Endothelial cell of umbilical vein (primary cell): Measurements from ENCODE around the gene NELFA. TPM values are rescaled to one million over a fixed set of nuclear protein-coding genes. Genes with fewer than 3 reads are reported as not detected.

Experiments used
- BruUV-seq: library from RNA; stranded (reverse); fragments of 400-500 nt; replicated peaks from 2 replicates; lab custom pipeline; 2021; lab: Mats Ljungman, UMichigan
- CTCF ChIA-PET: fragments of 300-600, 350-600 bp; sonication (Branson Sonifier 250); formaldehyde crosslinking; loops from one replicate; lab custom pipeline; 2021; ENCODE audit warnings: antibody characterized with exemption, inconsistent platforms; lab: Charles Lee
- POLR2A ChIA-PET: fragments of 300-600, 350-600 bp; sonication (Branson Sonifier 250); formaldehyde crosslinking; loops from one replicate; lab custom pipeline; 2021; ENCODE audit warnings: antibody characterized with exemption, inconsistent platforms; lab: Charles Lee
- DNase-seq: peaks from one replicate; pipeline ENCODE4 v3.0.0-alpha.2; 2011; ENCODE audit warnings: low read depth, low spot score
- FAIRE-seq: peaks from 2 replicates; lab custom pipeline; 2011; peaks lifted over from hg19 to GRCh38; lab: Jason Lieb, UNC
- H2AFZ ChIP-seq: 2 replicates; pipeline ENCODE4 v1.6.0; 2012; ENCODE audit warnings: low read depth, low read length, control low read depth, inconsistent platforms
- H3K27ac ChIP-seq: 2 replicates; pipeline ENCODE4 v1.5.1; 2011; ENCODE audit warnings: low read depth, mild to moderate bottlenecking, control low read depth, low read length, moderate library complexity; ENCODE audit not compliant: insufficient read depth
- H3K27me3 ChIP-seq, 2 experiments: 2 replicates each; pipeline versions ENCODE4 v1.6.0 to v1.6.1; 2011; ENCODE audit warnings: low read length in 2 of 2, mixed read lengths in 1 of 2; ENCODE audit not compliant: control insufficient read depth in 2 of 2, insufficient read depth in 2 of 2
- H3K36me3 ChIP-seq, 2 experiments: 2 replicates in 1 of 2; 3 replicates in 1 of 2; pipeline ENCODE4 v1.5.1; 2011; ENCODE audit warnings: low read length in 2 of 2, mild to moderate bottlenecking in 1 of 2, moderate library complexity in 1 of 2; ENCODE audit not compliant: control insufficient read depth in 2 of 2, insufficient read depth in 2 of 2; ENCODE audit errors: extremely low read depth in 1 of 2
- H3K4me1 ChIP-seq: 3 replicates; pipeline ENCODE4 v1.5.1; 2011; ENCODE audit warnings: mild to moderate bottlenecking, low read length; ENCODE audit not compliant: control insufficient read depth, insufficient read depth; ENCODE audit errors: extremely low read depth
- H3K4me2 ChIP-seq: 2 replicates; pipeline ENCODE4 v1.6.1; 2011; ENCODE audit warnings: low read length, control low read depth, mixed read lengths; ENCODE audit not compliant: insufficient read depth
- H3K4me3 ChIP-seq, 3 experiments: fragments of 200-600 bp in 1 of 3; sonication (generic), shearing (Covaris generic) in 1 of 3; replicated peaks in 1 of 3; 2 replicates each; pipeline ENCODE4 v1.5.1; 2011 to 2016; ENCODE audit warnings: control low read depth in 3 of 3, low read length in 3 of 3, mild to moderate bottlenecking in 2 of 3, inconsistent platforms in 1 of 3, low read depth in 1 of 3, moderate library complexity in 1 of 3; ENCODE audit not compliant: insufficient read depth in 1 of 3
- H3K79me2 ChIP-seq: 2 replicates; pipeline ENCODE4 v1.6.0; 2012; ENCODE audit warnings: low read length, inconsistent platforms; ENCODE audit not compliant: control insufficient read depth, insufficient read depth
- H3K9ac ChIP-seq: replicated peaks from 2 replicates; pipeline ENCODE3; 2011; ENCODE audit warnings: low read length, control low read depth; ENCODE audit not compliant: insufficient read depth; ENCODE audit errors: extremely low read depth
- H3K9me1 ChIP-seq: replicated peaks from 3 replicates; pipeline ENCODE4 v1.6.0; 2011; ENCODE audit warnings: mild to moderate bottlenecking, low read length; ENCODE audit not compliant: control insufficient read depth, insufficient read depth; ENCODE audit errors: extremely low read depth
- H3K9me3 ChIP-seq: replicated peaks from 2 replicates; pipeline ENCODE4 v1.5.1; 2012; ENCODE audit warnings: low read length, inconsistent platforms; ENCODE audit not compliant: control insufficient read depth, insufficient read depth
- H4K20me1 ChIP-seq: replicated peaks from 2 replicates; pipeline ENCODE3; 2011; ENCODE audit warnings: mild to moderate bottlenecking, low read length; ENCODE audit not compliant: control insufficient read depth, insufficient read depth; ENCODE audit errors: extremely low read depth
- EZH2 ChIP-seq: IDR thresholded peaks from 2 replicates; pipeline ENCODE4 v1.6.1; 2012; ENCODE audit warnings: borderline replicate concordance, low read depth, mild to moderate bottlenecking, moderate library complexity, low read length, inconsistent platforms; ENCODE audit not compliant: severe bottlenecking
- FOS ChIP-seq: IDR thresholded peaks from 2 replicates; pipeline ENCODE4 v1.6.1; 2011; ENCODE audit warnings: mild to moderate bottlenecking, low read length, moderate library complexity, borderline replicate concordance; ENCODE audit not compliant: insufficient read depth
- GATA2 ChIP-seq: IDR thresholded peaks from 2 replicates; pipeline ENCODE4 v1.7.0; 2011; ENCODE audit warnings: low read depth, mild to moderate bottlenecking, moderate library complexity, mixed read lengths, low read length; ENCODE audit not compliant: insufficient read length, insufficient read depth
- JUN ChIP-seq: IDR thresholded peaks from 2 replicates; pipeline ENCODE4 v1.6.1; 2011; ENCODE audit warnings: borderline replicate concordance, low read depth; ENCODE audit not compliant: insufficient read length, insufficient read depth
- MYC ChIP-seq: IDR thresholded peaks from one replicate; pipeline ENCODE4 v1.6.1; 2011; ENCODE audit warnings: mild to moderate bottlenecking, low read depth, low read length
- POLR2A ChIP-seq: IDR thresholded peaks from 2 replicates; pipeline ENCODE4 v1.6.1; 2012; ENCODE audit warnings: low read depth, mild to moderate bottlenecking, control low read depth, low read length
- POLR2AphosphoS5 ChIP-seq: IDR thresholded peaks from 2 replicates; pipeline ENCODE4 v1.6.1; 2012; ENCODE audit warnings: low read depth, mild to moderate bottlenecking, control low read depth, low read length, moderate library complexity; ENCODE audit not compliant: insufficient read depth
- dilution Hi-C: fragments of 300-500 bp; cut with MboI; formaldehyde crosslinking; loops from one replicate; pipeline ENCODE4 v1.15.0; 2019; ENCODE audit warnings: low sequenced_read_pairs; ENCODE audit not compliant: extremely low pct_ligation_motif_present
- intact Hi-C: fragments of 100-400 bp; cut with micrococcal nuclease; formaldehyde crosslinking; loops from one replicate; pipeline ENCODE4 v1.10.0; 2022
- polyA plus RNA-seq, 4 experiments: library from polyadenylated mRNA; depleted of rRNA in 3 of 4; stranded (reverse) in 3 of 4; unstranded in 1 of 4; fragments of >200 nt; gene quantifications; 2 replicates each; pipeline versions ENCODE4 v1.2.1 to v1.2.3, GENCODE V29; 2011 to 2012; ENCODE audit warnings: missing spikeins in 1 of 4
- total RNA-seq: library from RNA; stranded (reverse); gene quantifications from 2 replicates; pipeline ENCODE4 v1.2.3, GENCODE V29; 2021
- TF ChIP-seq, protein P1 (sequence below): IDR thresholded peaks from 2 replicates; pipeline ENCODE4 v1.6.1; 2011; ENCODE audit not compliant: insufficient read depth, insufficient read length
- TF ChIP-seq, protein P2 (sequence below), 2 donors: IDR thresholded peaks; 1 replicate in 1 of 2; 2 replicates in 1 of 2; pipeline ENCODE4 v1.5.1; 2011; ENCODE audit warnings: low read length in 2 of 2, mild to moderate bottlenecking in 2 of 2, moderate library complexity in 2 of 2, control low read depth in 1 of 2, inconsistent platforms in 1 of 2, low read depth in 1 of 2; ENCODE audit not compliant: insufficient read depth in 1 of 2; ENCODE audit errors: extremely low read depth in 1 of 2

The NELFA gene
- total and polyA plus RNA-seq, 2 donors (not counting 3 experiments of a cell fraction or from before 2014, with no cell fraction given): 22.8 to 30.3 TPM

- intact Hi-C loops (no loop called here), dilution Hi-C loops (no loop called here)
- TF ChIP-seq FOS (no peak), POLR2AphosphoS5 (no peak), MYC (no peak), EZH2 (no peak), POLR2A (no peak), JUN (no peak), GATA2 (no peak)
- TF ChIP-seq, protein P1, sequence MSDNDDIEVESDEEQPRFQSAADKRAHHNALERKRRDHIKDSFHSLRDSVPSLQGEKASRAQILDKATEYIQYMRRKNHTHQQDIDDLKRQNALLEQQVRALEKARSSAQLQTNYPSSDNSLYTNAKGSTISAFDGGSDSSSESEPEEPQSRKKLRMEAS: no peak
- TF ChIP-seq, protein P2, sequence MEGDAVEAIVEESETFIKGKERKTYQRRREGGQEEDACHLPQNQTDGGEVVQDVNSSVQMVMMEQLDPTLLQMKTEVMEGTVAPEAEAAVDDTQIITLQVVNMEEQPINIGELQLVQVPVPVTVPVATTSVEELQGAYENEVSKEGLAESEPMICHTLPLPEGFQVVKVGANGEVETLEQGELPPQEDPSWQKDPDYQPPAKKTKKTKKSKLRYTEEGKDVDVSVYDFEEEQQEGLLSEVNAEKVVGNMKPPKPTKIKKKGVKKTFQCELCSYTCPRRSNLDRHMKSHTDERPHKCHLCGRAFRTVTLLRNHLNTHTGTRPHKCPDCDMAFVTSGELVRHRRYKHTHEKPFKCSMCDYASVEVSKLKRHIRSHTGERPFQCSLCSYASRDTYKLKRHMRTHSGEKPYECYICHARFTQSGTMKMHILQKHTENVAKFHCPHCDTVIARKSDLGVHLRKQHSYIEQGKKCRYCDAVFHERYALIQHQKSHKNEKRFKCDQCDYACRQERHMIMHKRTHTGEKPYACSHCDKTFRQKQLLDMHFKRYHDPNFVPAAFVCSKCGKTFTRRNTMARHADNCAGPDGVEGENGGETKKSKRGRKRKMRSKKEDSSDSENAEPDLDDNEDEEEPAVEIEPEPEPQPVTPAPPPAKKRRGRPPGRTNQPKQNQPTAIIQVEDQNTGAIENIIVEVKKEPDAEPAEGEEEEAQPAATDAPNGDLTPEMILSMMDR (IDR thresholded peaks at IDR 0.05; ENCODE audit: extremely low read depth in 1 of 2, insufficient read depth in 1 of 2, low read depth in 1 of 2, low read length in 2 of 2): no peak
- Histone ChIP-seq H3K9ac (no peak overlapping the region), H3K27ac (no peak overlapping the region), H4K20me1 (no peaks in the 10 kb centered on the region), H3K36me3 (peaks cover 10 to 56% of the 10 kb centered on the region in 2 experiments), H3K27me3 (no peaks in the 10 kb centered on the region), H3K4me3 (no peak overlapping the region), H2AFZ (no peak overlapping the region), H3K79me2 (no peaks in the 10 kb centered on the region), H3K4me2 (no peak overlapping the region), H3K9me1 (no peaks in the 10 kb centered on the region), H3K9me3 (no peaks in the 10 kb centered on the region), H3K4me1 (no peaks in the 10 kb centered on the region)
- ChIA-PET POLR2A (no interaction called here), CTCF (no interaction called here)
- no TSS peak for BruUV-seq
- FAIRE-seq (no peak), DNase-seq (no peak)
Measured at GRCh38 chr4:1984406-1985191, 24.2 kb downstream of the NELFA start.
